A673 (cell line): Measurements from ENCODE around the gene NPM3. TPM values are rescaled to one million over a fixed set of nuclear protein-coding genes. Genes with fewer than 3 reads are reported as not detected.

Experiments used
- BruUV-seq: library from RNA; stranded (reverse); fragments of 400-500 nt; replicated peaks from 2 replicates; lab custom pipeline; 2021; lab: Mats Ljungman, UMichigan
- CTCF ChIA-PET: fragments of 300-600 bp; sonication (Branson Sonifier 250); formaldehyde crosslinking; loops from one replicate; lab custom pipeline; 2022; ENCODE audit warnings: antibody characterized with exemption; lab: Charles Lee
- POLR2A ChIA-PET: fragments of 300-600 bp; sonication (Branson Sonifier 250); formaldehyde crosslinking; loops from one replicate; lab custom pipeline; 2022; ENCODE audit warnings: antibody characterized with exemption; ENCODE audit not compliant: low non-redundant PET; lab: Charles Lee
- DNase-seq: peaks from one replicate; pipeline ENCODE4 v3.0.0-alpha.2; 2015; ENCODE audit warnings: low spot score
- H3K27ac ChIP-seq: fragments of 200-600 bp; sonication (generic); 2 replicates; pipeline ENCODE4 v1.5.1; 2016; ENCODE audit warnings: mixed run types, low read depth, mild to moderate bottlenecking, mixed read lengths, antibody characterized with exemption, low read length; ENCODE audit not compliant: poor library complexity, severe bottlenecking
- H3K27me3 ChIP-seq: fragments of 200-600 bp; sonication (generic); replicated peaks from 2 replicates; pipeline ENCODE4 v1.6.1; 2017; ENCODE audit warnings: mixed run types, low read depth, mild to moderate bottlenecking, mixed read lengths, antibody characterized with exemption, low read length; ENCODE audit not compliant: insufficient read depth, poor library complexity
- H3K36me3 ChIP-seq: fragments of 200-600 bp; sonication (generic); 2 replicates; pipeline ENCODE4 v1.6.1; 2016; ENCODE audit warnings: mixed run types, mild to moderate bottlenecking, mixed read lengths, antibody characterized with exemption, low read length; ENCODE audit not compliant: insufficient read depth, poor library complexity, severe bottlenecking
- H3K4me1 ChIP-seq: fragments of 200-600 bp; sonication (generic); 2 replicates; pipeline ENCODE4 v1.6.1; 2017; ENCODE audit warnings: mixed run types, mild to moderate bottlenecking, mixed read lengths, antibody characterized with exemption, low read length; ENCODE audit not compliant: insufficient read depth, poor library complexity, severe bottlenecking
- H3K4me3 ChIP-seq: fragments of 200-600 bp; sonication (generic); 2 replicates; pipeline ENCODE4 v1.5.1; 2016; ENCODE audit warnings: low read depth, mixed run types, mild to moderate bottlenecking, mixed read lengths, low read length; ENCODE audit not compliant: poor library complexity, severe bottlenecking
- H3K9me3 ChIP-seq: fragments of 200-600 bp; sonication (generic); 2 replicates; pipeline ENCODE4 v1.6.1; 2016; ENCODE audit warnings: mixed run types, low read depth, mild to moderate bottlenecking, mixed read lengths, antibody characterized with exemption, low read length; ENCODE audit not compliant: poor library complexity, severe bottlenecking
- CTCF ChIP-seq: fragments of 300-800, 200-600 bp; sonication (generic); conservative IDR thresholded peaks from 2 replicates; pipeline ENCODE4 v1.5.1; 2017; ENCODE audit warnings: low read depth, mild to moderate bottlenecking, antibody characterized with exemption, low read length, moderate library complexity, mixed read lengths
- EZH2 ChIP-seq: fragments of 200-600 bp; sonication (generic); IDR thresholded peaks from 2 replicates; pipeline ENCODE4 v1.6.1; 2017; ENCODE audit warnings: borderline replicate concordance, low read depth, mild to moderate bottlenecking, mixed read lengths, antibody characterized with exemption, low read length; ENCODE audit not compliant: poor library complexity, severe bottlenecking
- intact Hi-C: fragments of 100-400 bp; cut with micrococcal nuclease; formaldehyde crosslinking; loops from one replicate; pipeline ENCODE4 v1.10.0; 2022; ENCODE audit not compliant: unreplicated experiment
- total RNA-seq: library from RNA; stranded (reverse); gene quantifications from 2 replicates; pipeline ENCODE4 v1.2.3, GENCODE V29; 2021

The NPM3 gene
- total RNA-seq, 1 experiment from 2014 or later, result 98.2 TPM

GRCh38 chr10:101831169-101831811 is 48.0 kb upstream of the NPM3 start:
- TF ChIP-seq CTCF, result no peak
- no peak for TF ChIP-seq EZH2
- Histone ChIP-seq H3K27ac (peak overlapping the region; percentile 69), H3K4me3 (peak overlapping the region; percentile 46), H3K27me3 (no peaks in the 10 kb centered on the region), H3K9me3 (no peaks in the 10 kb centered on the region), H3K36me3 (no peaks in the 10 kb centered on the region), H3K4me1 (peaks cover 10% of the 10 kb centered on the region)
- no TSS peak for BruUV-seq
- intact Hi-C loops, result no loop called here
- ChIA-PET CTCF (interaction anchor here (1.6 kb wide), 1 partner anchor 10 kb away, joined by 7 read pairs; no protein-coding TSS in a partner anchor), POLR2A (no interaction called here)
- DNase-seq, result no peak

GRCh38 chr10:101830322-101831168 is 47.3 kb upstream of the NPM3 start:
- no peak for TF ChIP-seq EZH2
- TF ChIP-seq CTCF, result no peak
- DNase-seq, result peak; percentile 95
- H3K9me3 ChIP-seq, result no peaks in the 10 kb centered on the region
- POLR2A ChIA-PET, result interaction anchor here (0.6 kb wide), 1 partner anchor 359 kb away, joined by 6 read pairs; no protein-coding TSS in a partner anchor
- no peaks in the 10 kb centered on the region for H3K27me3 ChIP-seq
- intact Hi-C loops, result no loop called here
- H3K4me1 ChIP-seq, result peaks cover 10% of the 10 kb centered on the region
- no peaks in the 10 kb centered on the region for H3K36me3 ChIP-seq
- peak overlapping the region; percentile 46 for H3K4me3 ChIP-seq
- CTCF ChIA-PET, result interaction anchor here (1.6 kb wide), 1 partner anchor 10 kb away, joined by 7 read pairs; no protein-coding TSS in a partner anchor
- H3K27ac ChIP-seq, result peak overlapping the region; percentile 69
- BruUV-seq, result no TSS peak

- peak overlapping the region; percentile 69 for H3K27ac ChIP-seq
- peak overlapping the region; percentile 46 for H3K4me3 ChIP-seq
- peak; percentile 55 for DNase-seq
- ChIA-PET CTCF (interaction anchor here (0.6 kb wide), 1 partner anchor 11 kb away, joined by 3 read pairs; no protein-coding TSS in a partner anchor), POLR2A (interaction anchor here (0.6 kb wide), 1 partner anchor 360 kb away, joined by 6 read pairs; no protein-coding TSS in a partner anchor)
- H3K4me1 ChIP-seq, result peaks cover 10% of the 10 kb centered on the region
- no peaks in the 10 kb centered on the region for H3K9me3 ChIP-seq
- H3K27me3 ChIP-seq, result no peaks in the 10 kb centered on the region
- no TSS peak for BruUV-seq
- no peaks in the 10 kb centered on the region for H3K36me3 ChIP-seq
- intact Hi-C loops, result no loop called here
- TF ChIP-seq EZH2 (no peak), CTCF (no peak)
Observed at GRCh38 chr10:101829561-101830315, 46.5 kb upstream of the NPM3 start.
